H9 (cell line): ENCODE measurements around the gene LCN2. TPM values are rescaled to one million over a fixed set of nuclear protein-coding genes. Genes with fewer than 3 reads are reported as not detected.
A peak's percentile ranks its signal among the peaks of the same experiment; 100 is the strongest.

Source experiments
- DNase-seq: peaks from one replicate; pipeline ENCODE4 v3.0.0-alpha.2; 2017
- H2AFZ ChIP-seq: one replicate; pipeline ENCODE4 v1.6.1; 2013; ENCODE audit warnings: mild to moderate bottlenecking, low read length, control low read depth, moderate library complexity
- H2AK5ac ChIP-seq: 2 replicates; pipeline ENCODE4 v1.6.1; 2013; ENCODE audit warnings: low read length, control low read depth, mixed read lengths; ENCODE audit not compliant: insufficient read length
- H2BK120ac ChIP-seq: one replicate; pipeline ENCODE4 v1.6.1; 2013; ENCODE audit warnings: low read depth, mild to moderate bottlenecking, low read length, control low read depth, inconsistent platforms; ENCODE audit not compliant: poor library complexity, severe bottlenecking
- H2BK12ac ChIP-seq: 2 replicates; pipeline ENCODE4 v1.6.1; 2013; ENCODE audit warnings: low read length, control low read depth, mixed read lengths, low read depth; ENCODE audit not compliant: insufficient read length
- H2BK15ac ChIP-seq: 2 replicates; pipeline ENCODE4 v1.6.1; 2013; ENCODE audit warnings: low read depth, low read length, control low read depth
- H2BK20ac ChIP-seq: one replicate; pipeline ENCODE4 v1.6.1; 2013; ENCODE audit warnings: low read depth, mild to moderate bottlenecking, low read length, control low read depth, inconsistent platforms; ENCODE audit not compliant: poor library complexity, severe bottlenecking
- H2BK5ac ChIP-seq: 2 replicates; pipeline ENCODE4 v1.6.1; 2013; ENCODE audit warnings: low read length, control low read depth, mixed read lengths; ENCODE audit not compliant: insufficient read length
- H3K14ac ChIP-seq: 2 replicates; pipeline ENCODE4 v1.6.1; 2013; ENCODE audit warnings: low read length, control low read depth; ENCODE audit not compliant: insufficient read depth
- H3K18ac ChIP-seq: 2 replicates; pipeline ENCODE4 v1.6.1; 2013; ENCODE audit warnings: low read depth, mild to moderate bottlenecking, mixed read lengths, low read length, control low read depth; ENCODE audit not compliant: insufficient read length
- H3K23ac ChIP-seq: 2 replicates; pipeline ENCODE4 v1.6.1; 2013; ENCODE audit warnings: low read length, control low read depth, mixed read lengths, low read depth; ENCODE audit not compliant: insufficient read length
- H3K23me2 ChIP-seq: 2 replicates; pipeline ENCODE4 v1.6.1; 2013; ENCODE audit warnings: low read depth, mild to moderate bottlenecking, mixed read lengths, low read length, control low read depth; ENCODE audit not compliant: insufficient read length, poor library complexity, severe bottlenecking
- H3K27ac ChIP-seq: 2 replicates; pipeline ENCODE4 v1.5.1; 2013; ENCODE audit warnings: low read length, control low read depth, mixed read lengths, low read depth; ENCODE audit not compliant: insufficient read length
- H3K27me3 ChIP-seq: 2 replicates; pipeline ENCODE4 v1.6.1; 2013; ENCODE audit warnings: low read length, control low read depth, inconsistent platforms; ENCODE audit not compliant: insufficient read depth
- H3K4ac ChIP-seq: 2 replicates; pipeline ENCODE4 v1.6.1; 2013; ENCODE audit warnings: low read depth, mild to moderate bottlenecking, control low read depth, inconsistent platforms, low read length, moderate library complexity
- H3K4me1 ChIP-seq: 2 replicates; pipeline ENCODE4 v1.6.1; 2013; ENCODE audit warnings: low read length, control low read depth, inconsistent platforms; ENCODE audit not compliant: insufficient read depth
- H3K4me2 ChIP-seq: 2 replicates; pipeline ENCODE4 v1.6.1; 2013; ENCODE audit warnings: low read length, control low read depth, mixed read lengths; ENCODE audit not compliant: insufficient read length, insufficient read depth
- H3K56ac ChIP-seq: 2 replicates; pipeline ENCODE4 v1.6.1; 2013; ENCODE audit warnings: low read depth, mild to moderate bottlenecking, mixed read lengths, low read length, control low read depth; ENCODE audit not compliant: insufficient read length
- H3K79me1 ChIP-seq: 2 replicates; pipeline ENCODE4 v1.6.1; 2013; ENCODE audit warnings: low read depth, mild to moderate bottlenecking, moderate library complexity, low read length, control low read depth, inconsistent platforms; ENCODE audit not compliant: insufficient read depth, poor library complexity, severe bottlenecking
- H3K79me2 ChIP-seq: 2 replicates; pipeline ENCODE4 v1.6.1; 2013; ENCODE audit warnings: low read length, control low read depth, inconsistent platforms; ENCODE audit not compliant: insufficient read depth
- H3K9ac ChIP-seq: 2 replicates; pipeline ENCODE4 v1.6.1; 2013; ENCODE audit warnings: low read length, control low read depth, mixed read lengths; ENCODE audit not compliant: insufficient read length; ENCODE audit errors: extremely low read depth
- H3K9me3 ChIP-seq: one replicate; pipeline ENCODE4 v1.6.1; 2013; ENCODE audit warnings: low read depth, low read length, inconsistent platforms; ENCODE audit not compliant: control insufficient read depth
- H3T11ph ChIP-seq: one replicate; pipeline ENCODE4 v1.6.1; 2013; ENCODE audit warnings: mild to moderate bottlenecking, low read length, control low read depth, inconsistent platforms
- H4K20me1 ChIP-seq: one replicate; pipeline ENCODE4 v1.6.1; 2013; ENCODE audit not compliant: control insufficient read depth, insufficient read length, insufficient read depth
- H4K5ac ChIP-seq: 2 replicates; pipeline ENCODE4 v1.6.1; 2013; ENCODE audit warnings: low read depth, mild to moderate bottlenecking, mixed read lengths, low read length, control low read depth; ENCODE audit not compliant: insufficient read length
- H4K8ac ChIP-seq: replicated peaks from 2 replicates; pipeline ENCODE4 v1.6.1; 2013; ENCODE audit warnings: low read length, control low read depth, mixed read lengths, low read depth; ENCODE audit not compliant: insufficient read length
- H4K91ac ChIP-seq: 2 replicates; pipeline ENCODE4 v1.6.1; 2013; ENCODE audit warnings: low read depth, mild to moderate bottlenecking, moderate library complexity, mixed read lengths, low read length, control low read depth; ENCODE audit not compliant: insufficient read length
- H3K27ac Mint-ChIP-seq, 3 experiments: 2 replicates in 2 of 3; 3 replicates in 1 of 3; pipeline ENCODE4 v1.8.0; 2020 to 2021; ENCODE audit warnings: mixed read lengths in 3 of 3, mild to moderate bottlenecking in 1 of 3, moderate library complexity in 1 of 3
- H3K27me3 Mint-ChIP-seq: 2 replicates; pipeline ENCODE4 v1.8.0; 2021; ENCODE audit warnings: low read depth, mild to moderate bottlenecking, moderate library complexity, mixed read lengths
- H3K36me3 Mint-ChIP-seq, 3 experiments: 2 replicates in 2 of 3; 3 replicates in 1 of 3; pipeline ENCODE4 v1.8.0; 2020 to 2021; ENCODE audit warnings: low read depth in 3 of 3, mixed read lengths in 3 of 3; ENCODE audit not compliant: insufficient read depth in 1 of 3
- H3K4me1 Mint-ChIP-seq, 2 experiments: 2 replicates each; pipeline ENCODE4 v1.8.0; 2020; ENCODE audit warnings: mixed read lengths in 2 of 2
- H3K4me3 Mint-ChIP-seq, 2 experiments: 2 replicates in 1 of 2; 3 replicates in 1 of 2; pipeline ENCODE4 v1.8.0; 2020 to 2021; ENCODE audit warnings: mild to moderate bottlenecking in 2 of 2, mixed read lengths in 2 of 2, moderate library complexity in 1 of 2
- H3K9me3 Mint-ChIP-seq, 2 experiments: 2 replicates in 1 of 2; 3 replicates in 1 of 2; pipeline ENCODE4 v1.8.0; 2020; ENCODE audit warnings: mild to moderate bottlenecking in 2 of 2, mixed read lengths in 2 of 2, moderate library complexity in 1 of 2
- WGBS: extraction: QIAGEN DNeasy Blood & Tissue Kit; methylation state at CpG from one replicate; pipeline ENCODE4 v1.1.7; 2013; ENCODE audit warnings: missing lambda C conversion rate, low lambda C conversion rate, mixed read lengths; ENCODE audit not compliant: insufficient read length; ENCODE audit errors: extremely low coverage; 5-methylcytosine and 5-hydroxymethylcytosine counted together
- total RNA-seq: library from RNA; stranded (reverse); gene quantifications from 2 replicates; pipeline ENCODE4 v1.2.1, GENCODE V29; 2021
- TF ChIP-seq, protein P1 (sequence below): fragments of 200-600 bp; sonication (generic); conservative IDR thresholded peaks from 3 replicates; pipeline ENCODE4 v1.8.0; 2021; ENCODE audit warnings: antibody characterized with exemption, mild to moderate bottlenecking

LCN2 gene
- total RNA-seq, 1 experiment from 2014 or later: not detected

DNA sequence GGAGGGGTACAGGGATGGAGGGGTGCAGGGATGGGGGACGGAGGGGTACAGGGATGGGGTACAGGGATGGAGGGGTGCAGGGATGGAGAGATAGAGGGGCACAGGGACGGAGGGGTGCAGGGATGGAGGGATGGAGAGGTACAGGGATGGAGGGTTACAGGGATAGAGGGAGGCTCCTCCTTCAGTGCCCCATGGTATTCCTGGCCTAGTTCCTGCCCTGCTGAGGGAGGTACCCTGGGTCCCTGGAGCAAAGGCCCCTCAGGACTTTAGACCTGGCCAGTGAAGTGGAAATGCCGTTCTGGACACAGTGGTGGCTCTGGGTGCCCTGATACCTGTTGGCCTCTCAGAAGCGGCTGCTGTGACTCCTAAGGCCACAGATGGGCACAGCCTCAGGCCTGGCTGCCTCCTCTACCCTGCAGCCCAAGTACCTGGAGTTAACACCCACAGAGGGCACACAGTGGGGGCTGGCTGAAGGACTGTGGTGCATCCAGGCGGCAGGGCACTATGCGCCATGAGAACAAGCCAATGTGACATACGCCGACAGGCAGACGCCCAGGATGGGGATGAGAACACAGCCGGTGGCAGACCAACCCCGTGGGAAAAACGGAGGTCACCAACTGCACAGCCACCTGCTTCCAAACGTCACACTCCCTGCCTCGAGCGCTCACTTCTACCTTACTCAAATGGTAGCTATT is 30.1 kb upstream of the LCN2 start:
- no CpG with 5 or more reads among the region's 15 CpGs for WGBS
- H3K14ac ChIP-seq: no peak overlapping the region
- no peak overlapping the region for H4K8ac ChIP-seq
- no peak overlapping the region for H4K5ac ChIP-seq
- no peak overlapping the region for H3K27ac Mint-ChIP-seq
- H3T11ph ChIP-seq: no peak overlapping the region
- H3K4me3 Mint-ChIP-seq: no peak overlapping the region
- no peak overlapping the region for H2AFZ ChIP-seq
- peaks cover 14 to 49% (median 22%) of the 10 kb centered on the region in 3 experiments; a peak in 6 of 7 replicates for H3K36me3 Mint-ChIP-seq
- H3K4ac ChIP-seq: no peak overlapping the region
- TF ChIP-seq, protein P1, sequence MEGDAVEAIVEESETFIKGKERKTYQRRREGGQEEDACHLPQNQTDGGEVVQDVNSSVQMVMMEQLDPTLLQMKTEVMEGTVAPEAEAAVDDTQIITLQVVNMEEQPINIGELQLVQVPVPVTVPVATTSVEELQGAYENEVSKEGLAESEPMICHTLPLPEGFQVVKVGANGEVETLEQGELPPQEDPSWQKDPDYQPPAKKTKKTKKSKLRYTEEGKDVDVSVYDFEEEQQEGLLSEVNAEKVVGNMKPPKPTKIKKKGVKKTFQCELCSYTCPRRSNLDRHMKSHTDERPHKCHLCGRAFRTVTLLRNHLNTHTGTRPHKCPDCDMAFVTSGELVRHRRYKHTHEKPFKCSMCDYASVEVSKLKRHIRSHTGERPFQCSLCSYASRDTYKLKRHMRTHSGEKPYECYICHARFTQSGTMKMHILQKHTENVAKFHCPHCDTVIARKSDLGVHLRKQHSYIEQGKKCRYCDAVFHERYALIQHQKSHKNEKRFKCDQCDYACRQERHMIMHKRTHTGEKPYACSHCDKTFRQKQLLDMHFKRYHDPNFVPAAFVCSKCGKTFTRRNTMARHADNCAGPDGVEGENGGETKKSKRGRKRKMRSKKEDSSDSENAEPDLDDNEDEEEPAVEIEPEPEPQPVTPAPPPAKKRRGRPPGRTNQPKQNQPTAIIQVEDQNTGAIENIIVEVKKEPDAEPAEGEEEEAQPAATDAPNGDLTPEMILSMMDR: no peak
- peak; percentile 23 for DNase-seq
- H3K56ac ChIP-seq: no peak overlapping the region
- H4K91ac ChIP-seq: no peak overlapping the region
- H3K18ac ChIP-seq: no peak overlapping the region
- H3K9me3 Mint-ChIP-seq: no peaks in the 10 kb centered on the region
- H3K27me3 Mint-ChIP-seq: no peaks in the 10 kb centered on the region
- no peaks in the 10 kb centered on the region for H3K23me2 ChIP-seq
- H2AK5ac ChIP-seq: no peak overlapping the region
- no peak overlapping the region for H2BK120ac ChIP-seq
- H3K27me3 ChIP-seq: no peaks in the 10 kb centered on the region
- H3K9me3 ChIP-seq: no peaks in the 10 kb centered on the region
- no peaks in the 10 kb centered on the region for H3K79me1 ChIP-seq
- H3K4me1 ChIP-seq: no peaks in the 10 kb centered on the region
- no peak overlapping the region for H2BK12ac ChIP-seq
- H3K4me1 Mint-ChIP-seq: peaks cover 8 to 11% of the 10 kb centered on the region in 2 experiments; a peak in 3 of 4 replicates
- H3K27ac ChIP-seq: no peak overlapping the region
- H3K23ac ChIP-seq: no peak overlapping the region
- no peak overlapping the region for H2BK5ac ChIP-seq
- no peaks in the 10 kb centered on the region for H4K20me1 ChIP-seq
- H3K79me2 ChIP-seq: no peaks in the 10 kb centered on the region
- no peak overlapping the region for H3K4me2 ChIP-seq
- H3K9ac ChIP-seq: no peak overlapping the region
- no peak overlapping the region for H2BK20ac ChIP-seq
- no peak overlapping the region for H2BK15ac ChIP-seq
